GM12801 (cell line): ENCODE results near the gene TAPBP.

Experiments used
- CTCF ChIP-seq: IDR thresholded peaks from one replicate; pipeline ENCODE4 v1.5.1; 2011; ENCODE audit warnings: control low read depth; ENCODE audit not compliant: insufficient read length; ENCODE audit errors: extremely low read depth

The TAPBP gene

GRCh38 chr6:33288921-33289783 is 24.7 kb downstream of the TAPBP start, which contains the start of the genes PFDN6 and WDR46:
Gene PFDN6 (plus strand): TSS chr6:33289601. CDS start chr6:33289857, 256 bp downstream.
Gene WDR46 (minus strand): TSS chr6:33289239. CDS start chr6:33289170, 69 bp downstream.
- TF ChIP-seq CTCF = no peak

DNA sequence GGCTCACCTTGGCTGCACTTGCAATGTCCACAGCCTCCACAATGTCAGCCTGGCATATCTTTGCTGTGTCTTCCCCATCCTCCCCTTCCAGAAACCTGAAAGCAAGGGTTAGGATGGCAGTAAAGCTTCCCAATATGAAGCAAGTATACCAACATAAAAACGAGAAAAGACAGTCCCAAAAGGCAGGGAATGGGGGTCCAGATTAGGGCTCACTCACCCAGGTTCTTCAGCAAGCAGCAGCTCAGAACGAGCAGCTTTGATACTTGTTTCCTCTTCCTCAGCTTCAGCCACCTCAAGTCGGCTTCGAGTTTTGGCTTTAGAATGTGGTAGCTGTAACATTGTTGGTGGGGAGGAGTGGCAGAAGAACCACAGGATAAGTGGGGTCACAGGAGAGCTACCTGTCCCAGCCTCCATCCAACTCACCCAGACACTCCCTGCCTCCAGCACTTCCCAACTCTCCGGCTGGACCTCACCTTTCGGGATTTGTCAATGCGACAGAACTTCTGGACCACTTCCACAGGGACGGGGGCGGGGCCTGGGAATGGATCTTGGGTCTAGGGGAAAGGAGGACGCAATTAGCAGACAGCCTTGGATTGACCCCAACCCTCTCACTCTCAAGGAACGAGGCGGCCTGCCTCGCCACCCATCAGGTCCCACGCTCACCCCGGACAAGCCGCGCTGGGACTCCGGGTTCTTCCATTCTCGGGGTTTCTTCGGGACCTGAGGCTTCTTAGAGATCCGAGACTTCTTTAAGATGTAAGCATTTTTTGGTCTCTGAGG is 25.5 kb downstream of the TAPBP start:
- no peak for TF ChIP-seq CTCF

GRCh38 chr6:33286946-33287914 is 26.6 kb downstream of the TAPBP start:
- TF ChIP-seq CTCF = no peak

DNA sequence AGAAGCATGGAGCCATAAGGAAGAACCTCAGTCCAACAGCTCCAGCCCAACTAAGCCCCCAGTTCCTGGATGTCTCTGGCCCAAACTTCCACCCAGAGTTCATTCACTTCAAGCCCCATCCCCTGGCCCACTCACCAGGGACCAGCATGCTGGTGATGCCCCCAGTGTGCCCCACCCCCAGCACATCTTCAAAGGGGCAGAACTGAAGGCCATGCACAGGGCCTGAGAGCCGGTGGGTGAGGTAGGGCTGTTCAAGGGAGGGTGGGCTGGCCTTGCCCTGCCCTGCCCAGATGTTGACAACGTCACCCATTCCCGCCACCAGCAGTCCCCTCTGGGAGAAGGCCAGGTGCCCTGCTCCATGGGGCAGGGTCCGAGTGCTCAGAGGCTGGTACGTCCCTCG is 33.3 kb downstream of the TAPBP start:
- TF ChIP-seq CTCF = no peak

- TF ChIP-seq CTCF = no peak
Observed at GRCh38 chr6:33279971-33280511, 33.8 kb downstream of the TAPBP start.

GRCh38 chr6:33279257-33279695 is 34.6 kb downstream of the TAPBP start:
- TF ChIP-seq CTCF = no peak
